ENCODE measurements around the gene C1orf159. TPM values are rescaled to one million over a fixed set of nuclear protein-coding genes. Genes with fewer than 3 reads are reported as not detected.

The C1orf159 gene
- total RNA-seq, 1 experiment from 2014 or later: 15.7 TPM

GRCh38 chr1:1046767-1047166 is 69.1 kb downstream of the C1orf159 start:
- no TSS peak for BruUV-seq (replicated peaks)

GRCh38 chr1:1046243-1046642 is 69.6 kb downstream of the C1orf159 start:
- Mint-ChIP-seq H3K9me3 (ENCODE audit: unreplicated experiment) (no peaks in the 10 kb centered on the region), H3K27ac (ENCODE audit: low read depth, unreplicated experiment) (no peak overlapping the region), H3K4me3 (ENCODE audit: unreplicated experiment) (no peak overlapping the region), H3K36me3 (ENCODE audit: insufficient read depth, unreplicated experiment) (peaks cover 47% of the 10 kb centered on the region), H3K4me1 (ENCODE audit: insufficient read depth, unreplicated experiment) (no peaks in the 10 kb centered on the region), H3K27me3 (ENCODE audit: insufficient read depth, unreplicated experiment) (no peaks in the 10 kb centered on the region)
- DNase-seq (ENCODE audit: unreplicated experiment): no peak
- no TSS peak for BruUV-seq (replicated peaks)
- CTCF ChIA-PET: interaction anchor here (1.1 kb wide), 1 partner anchor 8 kb away, joined by 3 read pairs; no protein-coding TSS in a partner anchor
- POLR2A ChIA-PET: no interaction called here
- no peak for TF ChIP-seq CTCF (IDR thresholded peaks at IDR 0.05; ENCODE audit: unreplicated experiment)
- intact Hi-C loops (cut with micrococcal nuclease): no loop called here

More at GRCh38 chr1:1046767-1047166, 69.1 kb downstream of the C1orf159 start:
- ChIA-PET POLR2A (no interaction called here), CTCF (no interaction called here)
- Mint-ChIP-seq H3K4me1 (ENCODE audit: insufficient read depth, unreplicated experiment) (no peaks in the 10 kb centered on the region), H3K36me3 (ENCODE audit: insufficient read depth, unreplicated experiment) (peaks cover 47% of the 10 kb centered on the region), H3K27ac (ENCODE audit: low read depth, unreplicated experiment) (no peak overlapping the region), H3K27me3 (ENCODE audit: insufficient read depth, unreplicated experiment) (no peaks in the 10 kb centered on the region), H3K9me3 (ENCODE audit: unreplicated experiment) (no peaks in the 10 kb centered on the region), H3K4me3 (ENCODE audit: unreplicated experiment) (no peak overlapping the region)
- no peak for DNase-seq (ENCODE audit: unreplicated experiment)
- no peak for TF ChIP-seq CTCF (IDR thresholded peaks at IDR 0.05; ENCODE audit: unreplicated experiment)
- intact Hi-C loops (cut with micrococcal nuclease): no loop called here

GRCh38 chr1:1045129-1045528 is 70.8 kb downstream of the C1orf159 start:
- Mint-ChIP-seq H3K27ac (ENCODE audit: low read depth, unreplicated experiment) (no peak overlapping the region), H3K4me1 (ENCODE audit: insufficient read depth, unreplicated experiment) (no peaks in the 10 kb centered on the region), H3K4me3 (ENCODE audit: unreplicated experiment) (no peak overlapping the region), H3K9me3 (ENCODE audit: unreplicated experiment) (no peaks in the 10 kb centered on the region), H3K36me3 (ENCODE audit: insufficient read depth, unreplicated experiment) (peaks cover 43% of the 10 kb centered on the region), H3K27me3 (ENCODE audit: insufficient read depth, unreplicated experiment) (no peaks in the 10 kb centered on the region)
- ChIA-PET POLR2A (interaction anchor here (0.7 kb wide), 1 partner anchor 9 kb away, joined by 3 read pairs; no protein-coding TSS in a partner anchor), CTCF (interaction anchor here (0.8 to 1.1 kb wide), 2 partner anchors 9 to 26 kb away, joined by 3 read pairs; no protein-coding TSS in a partner anchor)
- DNase-seq (ENCODE audit: unreplicated experiment): no peak
- TF ChIP-seq CTCF (IDR thresholded peaks at IDR 0.05; ENCODE audit: unreplicated experiment): no peak
- intact Hi-C loops (cut with micrococcal nuclease): no loop called here
- no TSS peak for BruUV-seq (replicated peaks)

GRCh38 chr1:1044455-1045078 is 71.3 kb downstream of the C1orf159 start:
- H3K9me3 Mint-ChIP-seq (ENCODE audit: unreplicated experiment): no peaks in the 10 kb centered on the region
- TF ChIP-seq CTCF (IDR thresholded peaks at IDR 0.05; ENCODE audit: unreplicated experiment): no peak
- ChIA-PET POLR2A (interaction anchor here (0.7 kb wide), 1 partner anchor 8 kb away, joined by 3 read pairs; no protein-coding TSS in a partner anchor), CTCF (interaction anchor here (0.5 to 2.2 kb wide), 3 partner anchors 19 to 56 kb away, joined by 3 to 8 read pairs (median 3); no protein-coding TSS in a partner anchor)
- peaks cover 49% of the 10 kb centered on the region for H3K36me3 Mint-ChIP-seq (ENCODE audit: insufficient read depth, unreplicated experiment)
- BruUV-seq (replicated peaks): no TSS peak
- intact Hi-C loops (cut with micrococcal nuclease): no loop called here
- H3K4me1 Mint-ChIP-seq (ENCODE audit: insufficient read depth, unreplicated experiment): peaks cover 3% of the 10 kb centered on the region
- H3K27me3 Mint-ChIP-seq (ENCODE audit: insufficient read depth, unreplicated experiment): no peaks in the 10 kb centered on the region
- H3K4me3 Mint-ChIP-seq (ENCODE audit: unreplicated experiment): no peak overlapping the region
- no peak overlapping the region for H3K27ac Mint-ChIP-seq (ENCODE audit: low read depth, unreplicated experiment)
- no peak for DNase-seq (ENCODE audit: unreplicated experiment)
